M059J (cell line): ENCODE results near the gene SV2B. TPM values are rescaled to one million over a fixed set of nuclear protein-coding genes. Genes with fewer than 3 reads are reported as not detected.

Experiments used
- DNase-seq: peaks from one replicate; pipeline ENCODE4 v3.0.0-alpha.2; 2012; ENCODE audit warnings: low read depth
- total RNA-seq: library from RNA; depleted of rRNA; stranded (reverse); fragments of >200 nt; shearing (Covaris generic); gene quantifications from 2 replicates; pipeline ENCODE4 v1.2.3, GENCODE V29; 2014

SV2B gene
- total RNA-seq, 1 experiment from 2014 or later: not detected

DNA sequence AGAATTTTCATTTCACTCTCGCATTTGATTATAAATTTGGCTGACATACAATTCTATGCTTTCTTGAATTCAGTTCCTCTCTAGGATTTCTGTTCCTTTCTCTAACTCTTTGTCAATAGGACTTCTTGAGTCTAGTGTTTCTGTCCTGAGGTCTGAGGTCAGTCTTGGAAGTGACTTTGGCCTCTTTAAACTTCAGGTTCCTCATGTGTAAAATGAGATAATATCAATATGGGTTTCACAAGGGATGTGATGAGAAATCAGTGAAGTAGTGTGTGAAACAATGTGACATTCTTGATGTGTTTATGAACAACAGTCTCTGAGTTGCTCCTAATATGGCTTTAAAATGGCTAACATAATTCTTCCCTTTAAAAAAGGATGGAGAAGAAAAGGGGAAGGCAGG lies 92.2 kb downstream of the SV2B start:
- no peak for DNase-seq

GRCh38 chr15:91192690-91193377 lies 92.8 kb downstream of the SV2B start:
- DNase-seq: no peak

DNA sequence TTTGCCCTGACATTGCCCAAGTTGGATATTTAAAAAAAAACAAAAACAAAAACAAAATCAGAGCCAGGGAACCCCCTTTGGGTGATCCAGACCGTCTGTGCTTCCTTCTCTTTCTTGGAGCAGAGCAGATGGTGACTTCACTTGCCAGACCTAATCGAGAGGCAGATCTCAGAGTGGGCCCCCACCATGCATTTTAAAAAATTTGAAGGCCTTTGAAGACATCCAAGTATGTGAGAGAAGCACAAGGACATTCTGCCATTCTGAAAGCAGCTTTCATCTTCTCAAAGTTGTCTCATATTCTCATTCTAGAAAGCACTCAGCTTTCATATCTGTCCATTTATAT lies 93.3 kb downstream of the SV2B start:
- DNase-seq: no peak

DNA sequence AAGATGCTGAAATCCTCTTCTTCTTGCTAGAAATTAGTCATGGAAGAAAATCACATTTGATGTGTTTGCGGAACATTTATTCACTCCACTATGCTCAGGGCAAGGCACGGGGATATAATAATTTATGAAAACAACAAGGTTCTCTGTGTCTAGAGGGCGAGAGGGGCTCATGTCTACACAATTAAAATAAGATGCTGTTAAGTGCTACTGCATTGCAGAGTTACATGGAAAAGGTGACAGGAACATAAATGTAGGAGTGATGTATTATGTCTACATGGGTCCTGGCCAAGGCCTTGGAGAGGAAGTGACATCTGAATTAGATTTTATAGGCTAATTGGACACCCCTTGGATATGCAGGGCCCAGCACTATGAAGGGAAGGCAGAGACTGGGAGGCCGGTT lies 96.1 kb downstream of the SV2B start:
- DNase-seq: no peak

DNA sequence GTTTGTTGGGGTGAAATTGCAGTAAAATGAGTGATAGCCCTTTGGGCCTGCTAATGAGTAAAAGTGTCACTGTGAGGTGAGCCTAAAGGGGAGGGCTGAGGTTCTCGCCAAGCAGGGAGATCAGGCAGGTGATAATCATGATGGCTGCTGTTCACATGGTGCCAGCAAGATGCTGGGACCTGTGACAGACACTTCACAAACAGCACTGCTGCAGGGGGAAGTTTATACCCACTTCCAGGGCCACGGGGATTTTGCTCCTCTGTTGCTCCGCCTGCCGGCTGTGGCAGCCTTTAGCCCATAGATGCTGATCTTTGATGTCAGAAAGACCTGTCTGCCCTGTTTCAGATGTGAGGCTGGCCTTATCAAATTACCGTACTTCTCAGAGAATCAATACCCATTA lies 96.7 kb downstream of the SV2B start:
- no peak for DNase-seq

DNA sequence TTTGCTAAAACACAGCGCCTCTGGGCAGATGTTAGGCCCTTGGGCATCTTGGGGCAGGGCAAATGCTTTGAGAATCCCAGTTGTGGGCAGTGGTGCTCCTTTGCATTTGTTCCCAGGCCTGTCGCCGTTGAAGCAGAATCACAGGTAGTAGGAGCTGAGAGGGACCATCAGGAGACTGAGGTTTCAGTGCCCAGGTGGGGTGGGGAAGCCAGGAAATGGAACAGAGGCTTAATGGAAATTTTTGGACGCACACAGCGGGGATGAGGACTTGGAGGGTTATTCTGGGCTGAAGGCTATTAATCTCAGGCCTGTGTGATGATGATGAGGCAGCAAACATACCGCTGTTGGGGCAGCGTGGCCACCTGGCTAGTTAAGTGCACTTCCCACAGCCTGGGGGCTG lies 99.5 kb downstream of the SV2B start:
- DNase-seq: no peak

DNA sequence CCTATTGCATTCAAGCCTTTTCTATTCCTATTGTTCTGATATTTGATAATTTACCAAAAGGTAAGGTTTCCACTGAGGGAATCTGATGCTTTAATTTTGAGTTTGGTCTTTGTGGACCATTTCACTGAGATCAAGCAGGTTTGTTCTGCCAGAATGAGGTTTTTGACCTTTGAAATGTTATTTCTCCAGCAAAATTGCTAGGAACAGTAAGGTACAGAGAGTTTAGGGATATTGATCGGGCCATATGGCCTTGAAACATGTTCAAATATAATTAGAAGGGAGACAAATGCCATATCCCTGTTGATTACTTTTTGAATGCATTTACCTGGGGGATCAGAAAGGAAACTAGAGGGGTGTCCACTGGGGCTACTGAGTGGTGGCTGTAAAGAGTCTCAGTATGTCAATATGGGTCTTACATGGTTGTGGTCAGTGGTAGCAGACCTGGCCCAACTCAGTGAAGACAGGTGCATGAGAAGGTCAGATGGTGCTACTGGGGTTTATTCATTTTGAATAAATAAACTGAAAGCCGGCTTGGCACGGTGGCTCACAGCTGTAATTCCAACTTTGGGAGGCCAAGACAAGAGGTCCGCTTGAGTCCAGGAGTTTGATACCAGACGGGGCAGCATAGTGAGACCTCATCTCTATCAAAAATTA lies 100.2 kb downstream of the SV2B start:
- no peak for DNase-seq

DNA sequence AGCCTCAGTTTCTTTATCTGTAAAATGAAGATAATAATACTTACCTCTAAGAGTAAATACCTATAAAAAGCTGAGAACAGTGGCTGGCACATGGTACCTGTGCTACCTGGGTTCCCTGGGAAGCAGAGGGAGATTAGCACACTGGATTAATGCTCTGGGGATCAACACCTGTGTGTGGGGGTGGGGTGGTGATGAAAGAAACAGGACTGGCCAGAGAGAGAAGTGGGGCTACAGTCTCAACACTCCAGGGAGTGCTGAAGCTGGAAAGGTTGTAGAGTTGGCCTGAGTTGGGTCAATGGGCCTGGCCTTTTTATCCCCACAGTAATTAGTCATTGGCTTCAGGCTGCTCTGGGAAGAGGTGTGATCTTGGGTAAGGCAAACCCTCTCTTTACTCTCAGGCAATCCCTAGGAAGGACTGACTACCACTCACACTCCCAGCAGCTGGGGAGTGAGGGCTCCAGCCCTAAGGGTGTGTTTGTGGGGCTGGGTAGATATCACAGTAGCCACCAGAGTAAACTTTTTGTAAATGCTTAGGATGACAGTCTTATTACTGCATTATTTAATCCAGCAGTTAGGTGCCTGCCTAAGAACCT lies 102.5 kb downstream of the SV2B start:
- DNase-seq: no peak

GRCh38 chr15:91203619-91204203 lies 103.7 kb downstream of the SV2B start:
- no peak for DNase-seq

- no peak for DNase-seq
Observed at GRCh38 chr15:91208371-91208770, 108.3 kb downstream of the SV2B start.

DNA sequence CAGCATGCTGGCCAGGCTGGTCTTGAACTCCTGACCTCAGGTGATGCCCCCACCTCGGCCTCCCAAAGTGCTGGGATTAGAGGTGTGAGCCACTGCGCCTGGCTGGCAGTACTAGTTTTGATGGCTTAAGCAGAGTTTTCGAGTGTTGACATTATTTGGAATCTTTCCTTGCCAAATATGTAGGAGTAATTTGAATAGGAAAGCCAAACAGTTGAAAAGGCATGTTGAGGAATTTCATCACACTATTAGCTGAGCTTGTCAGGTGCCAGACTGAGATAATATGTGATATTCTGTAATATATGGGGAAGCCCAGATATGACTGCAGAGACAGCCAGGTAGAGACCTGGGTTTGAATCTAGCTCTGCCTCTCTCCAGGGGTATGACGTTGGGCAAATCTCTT lies 109.3 kb downstream of the SV2B start:
- no peak for DNase-seq

GRCh38 chr15:91209726-91210125 lies 109.7 kb downstream of the SV2B start:
- DNase-seq: no peak

- DNase-seq: no peak
Observed at GRCh38 chr15:91214675-91215590, 114.9 kb downstream of the SV2B start.

DNA sequence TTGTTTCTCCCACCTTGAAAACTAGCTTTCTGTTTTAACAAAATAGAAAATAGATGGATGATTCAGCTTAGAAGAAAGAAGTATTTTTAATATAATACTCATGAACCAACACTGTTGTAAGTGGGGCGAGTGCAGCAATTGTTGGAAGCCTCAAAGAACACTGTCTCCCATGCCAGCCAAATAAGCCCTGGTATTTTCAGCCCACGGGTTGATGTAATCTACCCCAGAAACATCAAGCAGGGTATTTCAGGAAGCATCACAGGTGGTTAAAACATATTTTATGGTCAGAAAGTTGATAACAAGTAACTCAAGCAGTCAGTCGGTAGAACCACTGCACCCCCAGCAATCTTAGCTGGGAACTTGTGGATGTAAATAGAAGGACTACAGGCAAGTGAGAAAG lies 115.9 kb downstream of the SV2B start:
- no peak for DNase-seq

- DNase-seq: no peak
Observed at GRCh38 chr15:91219206-91219605, 119.1 kb downstream of the SV2B start.

GRCh38 chr15:91222052-91222451 lies 122.0 kb downstream of the SV2B start:
- no peak for DNase-seq

DNA sequence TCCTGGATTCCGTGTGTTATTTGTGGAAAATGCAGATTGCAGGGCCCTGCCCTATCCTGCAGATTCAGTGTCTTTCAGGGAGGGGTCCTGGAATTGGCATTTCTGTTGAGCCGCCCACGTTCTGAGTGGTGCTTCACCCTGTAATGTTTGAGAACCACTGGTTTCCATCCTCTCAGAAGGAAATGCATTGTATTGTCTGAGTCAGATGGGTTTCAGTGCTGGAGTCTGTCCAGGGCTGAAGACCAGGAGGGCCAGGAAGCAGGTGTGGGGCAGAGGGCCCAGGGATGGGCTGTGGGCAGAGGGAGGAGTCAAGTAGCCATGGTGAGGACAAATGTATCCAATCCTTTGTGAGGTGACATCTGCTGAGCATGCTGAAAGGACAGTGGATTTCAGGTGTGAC lies 123.8 kb downstream of the SV2B start:
- no peak for DNase-seq

DNA sequence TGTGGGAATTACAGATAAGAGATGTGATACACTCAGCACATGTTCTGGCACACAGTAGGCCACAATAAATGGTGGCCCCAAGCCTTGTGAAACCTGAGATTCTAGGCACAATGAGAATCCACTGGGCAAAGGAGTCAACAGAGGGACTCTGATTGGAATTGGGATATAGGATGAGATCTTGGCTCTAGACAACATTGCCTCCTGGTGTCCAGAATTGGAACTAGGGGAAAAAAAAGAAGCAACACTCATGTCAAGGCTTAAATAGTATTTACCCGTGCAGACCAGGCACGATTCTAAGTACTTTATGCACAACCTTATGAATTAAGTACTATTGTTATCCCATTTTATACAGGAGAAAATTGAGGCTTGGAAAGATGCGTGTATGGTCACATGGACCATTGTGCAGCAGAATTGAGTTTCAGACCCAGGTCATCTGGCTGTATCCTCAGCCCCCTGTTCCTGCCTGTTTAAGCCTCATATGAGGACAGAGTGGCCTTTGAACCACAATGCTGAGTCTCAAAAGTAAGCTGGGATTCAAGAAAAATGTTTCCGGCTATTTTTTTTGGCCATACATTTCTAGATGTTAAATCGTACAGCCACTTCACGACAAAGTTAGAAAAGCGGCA lies 124.8 kb downstream of the SV2B start:
- peak; percentile 13 for DNase-seq

- no peak for DNase-seq
Observed at GRCh38 chr15:91225741-91226140, 125.7 kb downstream of the SV2B start.

DNA sequence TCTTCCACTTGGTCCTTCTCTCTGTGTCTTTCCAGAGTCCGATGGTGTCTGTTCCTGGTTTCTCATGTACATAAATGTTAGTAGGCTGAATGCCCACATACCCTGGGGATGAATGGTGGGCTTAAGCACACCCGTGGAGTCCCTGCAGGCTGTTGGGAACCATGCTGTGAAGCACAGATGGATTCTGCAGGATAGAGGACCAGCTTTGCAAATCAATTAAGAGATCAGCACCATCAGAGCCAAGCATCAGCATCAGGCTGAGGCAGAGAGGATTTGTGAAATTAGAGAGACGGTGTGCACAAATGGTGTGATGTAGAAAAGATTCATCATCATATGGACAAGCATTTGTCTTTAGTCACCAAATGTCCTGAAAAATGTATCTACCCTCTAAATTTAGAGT lies 127.1 kb downstream of the SV2B start:
- DNase-seq: no peak

- no peak for DNase-seq
Observed at GRCh38 chr15:91227766-91228165, 127.7 kb downstream of the SV2B start.

GRCh38 chr15:91228383-91228782 lies 128.3 kb downstream of the SV2B start:
- DNase-seq: no peak
